ENCODE measurements around the gene HIPK1. TPM values are rescaled to one million over a fixed set of nuclear protein-coding genes. Genes with fewer than 3 reads are reported as not detected.

Gene HIPK1
- total RNA-seq, 6 experiments from 2014 or later, result 34.6 to 49.1 (median 38.7) TPM

DNA sequence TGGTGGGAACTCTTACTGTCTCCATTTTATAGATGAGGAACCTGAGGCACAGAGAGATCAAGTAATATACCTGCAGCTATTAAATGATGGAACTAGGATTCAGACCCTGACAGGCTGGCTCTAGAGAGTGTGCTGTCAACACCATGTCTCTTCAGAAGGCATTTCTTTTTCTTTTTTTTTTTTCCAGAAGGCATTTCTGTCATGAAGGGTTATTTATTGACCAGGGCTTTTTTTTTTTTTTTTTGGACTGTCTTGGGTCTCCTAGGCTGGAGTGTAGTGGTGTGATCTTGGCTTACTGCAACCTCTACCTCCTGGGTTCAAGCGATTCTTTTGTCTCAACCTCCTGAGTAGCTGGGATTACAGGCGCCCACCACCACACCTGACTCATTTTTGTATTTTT, 22.6 kb downstream of the HIPK1 start:
- no peak overlapping the region for H3K4me3 Mint-ChIP-seq

DNA sequence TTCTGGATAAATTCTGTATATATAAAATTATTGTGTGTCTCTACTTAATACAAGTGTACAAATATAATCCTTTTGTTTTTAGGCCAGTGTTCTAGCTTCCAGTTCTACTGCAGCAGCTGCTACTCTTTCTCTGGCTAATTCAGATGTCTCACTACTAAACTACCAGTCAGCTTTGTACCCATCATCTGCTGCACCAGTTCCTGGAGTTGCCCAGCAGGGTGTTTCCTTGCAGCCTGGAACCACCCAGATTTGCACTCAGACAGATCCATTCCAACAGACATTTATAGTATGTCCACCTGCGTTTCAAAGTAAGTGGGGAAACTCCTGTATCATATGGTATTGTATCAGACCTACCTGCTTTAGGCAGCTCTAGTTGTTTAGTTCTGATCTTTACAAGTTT, 28.9 kb downstream of the HIPK1 start:
- no peaks in the 10 kb centered on the region for H3K9me3 Mint-ChIP-seq
- H3K4me1 Mint-ChIP-seq (ENCODE audit: low read depth), result no peaks in the 10 kb centered on the region
- no peak overlapping the region for H3K27ac Mint-ChIP-seq
- peaks cover 16% of the 10 kb centered on the region for H3K36me3 Mint-ChIP-seq (ENCODE audit: low read depth)
- H3K27me3 Mint-ChIP-seq (ENCODE audit: insufficient read depth), result no peaks in the 10 kb centered on the region
- DNase-seq, result no peak
- TF ChIP-seq, protein P1, sequence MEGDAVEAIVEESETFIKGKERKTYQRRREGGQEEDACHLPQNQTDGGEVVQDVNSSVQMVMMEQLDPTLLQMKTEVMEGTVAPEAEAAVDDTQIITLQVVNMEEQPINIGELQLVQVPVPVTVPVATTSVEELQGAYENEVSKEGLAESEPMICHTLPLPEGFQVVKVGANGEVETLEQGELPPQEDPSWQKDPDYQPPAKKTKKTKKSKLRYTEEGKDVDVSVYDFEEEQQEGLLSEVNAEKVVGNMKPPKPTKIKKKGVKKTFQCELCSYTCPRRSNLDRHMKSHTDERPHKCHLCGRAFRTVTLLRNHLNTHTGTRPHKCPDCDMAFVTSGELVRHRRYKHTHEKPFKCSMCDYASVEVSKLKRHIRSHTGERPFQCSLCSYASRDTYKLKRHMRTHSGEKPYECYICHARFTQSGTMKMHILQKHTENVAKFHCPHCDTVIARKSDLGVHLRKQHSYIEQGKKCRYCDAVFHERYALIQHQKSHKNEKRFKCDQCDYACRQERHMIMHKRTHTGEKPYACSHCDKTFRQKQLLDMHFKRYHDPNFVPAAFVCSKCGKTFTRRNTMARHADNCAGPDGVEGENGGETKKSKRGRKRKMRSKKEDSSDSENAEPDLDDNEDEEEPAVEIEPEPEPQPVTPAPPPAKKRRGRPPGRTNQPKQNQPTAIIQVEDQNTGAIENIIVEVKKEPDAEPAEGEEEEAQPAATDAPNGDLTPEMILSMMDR (IDR thresholded peaks at IDR 0.05), result no peak
- no peak overlapping the region for H3K4me3 Mint-ChIP-seq

More for the DNA sequence above, 22.6 kb downstream of the HIPK1 start:
- H3K9me3 Mint-ChIP-seq, result no peaks in the 10 kb centered on the region
- H3K27ac Mint-ChIP-seq, result no peak overlapping the region
- no peaks in the 10 kb centered on the region for H3K27me3 Mint-ChIP-seq (ENCODE audit: insufficient read depth)
- peaks cover 5% of the 10 kb centered on the region for H3K36me3 Mint-ChIP-seq (ENCODE audit: low read depth)
- no peak for DNase-seq
- peaks cover 18% of the 10 kb centered on the region for H3K4me1 Mint-ChIP-seq (ENCODE audit: low read depth)
- TF ChIP-seq, protein P1 (IDR thresholded peaks at IDR 0.05), result no peak

DNA sequence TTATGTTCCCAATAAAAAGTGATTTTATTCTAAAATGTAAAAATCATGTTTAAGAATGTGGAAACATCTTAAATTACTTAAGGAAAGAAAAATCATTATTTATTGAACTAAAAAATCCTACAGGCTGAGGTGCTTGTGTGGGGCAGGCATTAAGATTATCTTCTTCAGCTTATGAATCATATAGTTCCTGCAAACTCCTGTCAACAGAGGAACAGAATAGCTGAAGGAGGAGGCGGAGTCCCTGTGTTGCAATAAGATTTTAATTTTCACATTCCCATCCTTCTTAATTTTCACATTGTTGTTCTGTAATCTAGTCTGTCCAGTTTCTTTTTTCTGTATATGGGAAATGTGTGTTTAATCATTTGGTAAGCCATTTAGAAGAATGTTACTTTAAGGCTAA, 29.6 kb downstream of the HIPK1 start:
- TF ChIP-seq, protein P1 (IDR thresholded peaks at IDR 0.05), result no peak
- Mint-ChIP-seq H3K27ac (no peak overlapping the region), H3K4me1 (ENCODE audit: low read depth) (no peaks in the 10 kb centered on the region), H3K4me3 (no peak overlapping the region), H3K36me3 (ENCODE audit: low read depth) (peaks cover 16% of the 10 kb centered on the region), H3K27me3 (ENCODE audit: insufficient read depth) (no peaks in the 10 kb centered on the region), H3K9me3 (no peaks in the 10 kb centered on the region)
- no peak for DNase-seq

DNA sequence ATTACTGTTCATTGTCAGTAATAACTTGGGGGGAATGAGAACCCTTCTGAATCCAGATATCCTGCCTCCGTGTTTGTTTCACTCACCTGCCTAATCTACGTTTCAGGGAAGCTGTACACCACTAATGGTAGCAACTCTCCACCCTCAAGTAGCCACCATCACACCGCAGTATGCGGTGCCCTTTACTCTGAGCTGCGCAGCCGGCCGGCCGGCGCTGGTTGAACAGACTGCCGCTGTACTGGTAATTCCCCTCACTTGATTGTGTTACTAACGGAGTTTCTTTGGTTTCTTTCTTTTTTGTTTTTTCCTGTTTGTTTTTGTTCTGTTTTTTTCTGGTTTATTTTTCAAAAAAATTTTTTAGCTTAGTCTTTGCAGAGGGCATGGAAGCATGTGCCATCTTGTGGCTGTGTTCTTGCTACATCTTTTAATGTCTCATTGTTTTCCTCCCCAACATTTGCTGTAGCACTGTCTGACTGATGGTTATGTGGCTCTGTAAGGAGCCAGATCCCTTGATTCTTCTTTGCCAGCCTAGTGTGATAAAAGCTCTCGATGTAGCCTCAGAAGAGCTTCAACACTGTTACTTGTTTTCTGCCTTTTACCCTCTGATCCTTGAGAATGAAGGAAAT, 34.3 kb downstream of the HIPK1 start:
- H3K27ac Mint-ChIP-seq, result no peak overlapping the region
- no peaks in the 10 kb centered on the region for H3K27me3 Mint-ChIP-seq (ENCODE audit: insufficient read depth)
- DNase-seq, result no peak
- no peak overlapping the region for H3K4me3 Mint-ChIP-seq
- TF ChIP-seq, protein P1 (IDR thresholded peaks at IDR 0.05), result peak; percentile 59; the same call in 1 of the 2 replicates
- H3K4me1 Mint-ChIP-seq (ENCODE audit: low read depth), result peaks cover 8% of the 10 kb centered on the region; the same call in 1 of the 2 replicates
- peaks cover 33% of the 10 kb centered on the region for H3K36me3 Mint-ChIP-seq (ENCODE audit: low read depth)
- H3K9me3 Mint-ChIP-seq, result no peaks in the 10 kb centered on the region

DNA sequence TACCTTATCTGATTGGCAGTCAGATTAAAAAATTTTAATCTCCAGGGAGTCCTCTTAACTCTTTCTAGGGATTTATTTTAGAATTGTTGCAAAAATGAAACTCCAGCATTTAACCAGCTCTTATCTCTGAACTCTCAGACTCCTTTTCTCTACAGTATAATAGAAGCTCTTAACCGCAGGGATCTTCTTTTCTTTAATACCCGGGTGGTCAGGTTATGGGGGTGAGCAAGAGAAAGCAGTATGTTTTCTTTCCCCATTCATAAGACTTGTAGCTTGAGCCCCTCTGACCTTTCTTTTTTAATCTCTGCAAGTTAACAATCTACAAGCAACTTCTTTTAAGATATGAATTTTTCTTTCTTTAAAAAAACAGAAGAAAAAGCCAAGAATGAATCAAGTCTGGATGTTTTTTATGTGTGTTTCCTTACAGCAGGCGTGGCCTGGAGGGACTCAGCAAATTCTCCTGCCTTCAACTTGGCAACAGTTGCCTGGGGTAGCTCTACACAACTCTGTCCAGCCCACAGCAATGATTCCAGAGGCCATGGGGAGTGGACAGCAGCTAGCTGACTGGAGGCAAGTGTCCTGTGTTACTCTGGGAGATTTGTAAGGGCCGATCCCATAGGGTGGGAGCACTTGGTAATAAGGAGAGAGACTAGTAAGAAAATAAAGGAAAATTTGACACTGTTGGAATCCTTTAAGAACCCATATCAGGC, 36.7 kb downstream of the HIPK1 start:
- Mint-ChIP-seq H3K27me3 (ENCODE audit: insufficient read depth) (no peaks in the 10 kb centered on the region), H3K4me3 (no peak overlapping the region), H3K4me1 (ENCODE audit: low read depth) (peaks cover 8% of the 10 kb centered on the region; the same call in 1 of the 2 replicates), H3K27ac (peak overlapping the region; percentile 31), H3K9me3 (no peaks in the 10 kb centered on the region), H3K36me3 (ENCODE audit: low read depth) (peaks cover 48% of the 10 kb centered on the region)
- TF ChIP-seq, protein P1 (IDR thresholded peaks at IDR 0.05), result no peak
- DNase-seq, result peak; percentile 18
